Uterus (tissue), 4 donors: ENCODE results near the gene MEST. TPM values are rescaled to one million over a fixed set of nuclear protein-coding genes. Genes with fewer than 3 reads are reported as not detected.
"Not testable (repeated sequence)": the region's sequence is repeated elsewhere in the genome, so short reads cannot be mapped to it uniquely, and the experiment has no call there.

Experiments used
- DNase-seq, 2 donors: peaks; one replicate each; pipeline ENCODE4 v3.0.0-alpha.2; 2019 to 2020
- H3K27ac ChIP-seq, 2 donors: fragments of 200-600 bp; sonication (generic); 1 replicate in 1 of 2; 2 replicates in 1 of 2; pipeline ENCODE4 v1.5.1; 2016 to 2018
- H3K27me3 ChIP-seq, 2 donors: fragments of 200-600 bp; sonication (generic); one replicate each; pipeline ENCODE4 v1.5.1; 2018 to 2019; ENCODE audit warnings: control low read depth in 1 of 2
- H3K36me3 ChIP-seq, 2 donors: fragments of 200-600 bp; sonication (generic); one replicate each; pipeline ENCODE4 v1.5.1; 2019; ENCODE audit warnings: control low read depth in 1 of 2
- H3K4me1 ChIP-seq, 2 donors: fragments of 200-600 bp; sonication (generic); one replicate each; pipeline ENCODE4 v1.5.1; 2018 to 2019; ENCODE audit warnings: control low read depth in 1 of 2
- H3K4me3 ChIP-seq, 2 donors: fragments of 200-600 bp; sonication (generic); 1 replicate in 1 of 2; 2 replicates in 1 of 2; pipeline ENCODE4 v1.5.1; 2018 to 2019; ENCODE audit warnings: mild to moderate bottlenecking in 1 of 2
- H3K9me3 ChIP-seq, 2 donors: fragments of 200-600 bp; sonication (generic); one replicate each; pipeline ENCODE4 v1.5.1; 2019; ENCODE audit warnings: control low read depth in 1 of 2
- CTCF ChIP-seq, 4 experiments: fragments of 200-600 bp in 2 of 4; fragments of 450-650 bp in 2 of 4; sonication (generic) in 2 of 4; IDR thresholded peaks; one replicate each; pipeline ENCODE4 v1.5.1; 2016 to 2019; ENCODE audit warnings: antibody characterized with exemption in 4 of 4, mild to moderate bottlenecking in 2 of 4, moderate library complexity in 1 of 4
- POLR2A ChIP-seq, 2 donors: fragments of 450-650 bp; IDR thresholded peaks; one replicate each; pipeline ENCODE4 v1.6.1; 2016; ENCODE audit warnings: antibody characterized with exemption in 2 of 2, mild to moderate bottlenecking in 1 of 2, moderate library complexity in 1 of 2
- intact Hi-C: fragments of 100-400 bp; cut with DNase I; formaldehyde crosslinking; loops from one replicate; pipeline ENCODE4 v1.15.1; 2023; ENCODE audit warnings: low total_unique reads
- total RNA-seq, 4 donors: library from RNA; depleted of rRNA in 3 of 4; stranded (reverse); fragments of >200 nt in 3 of 4; gene quantifications; one replicate each; pipeline versions ENCODE4 v1.1.0 to v1.2.4, GENCODE V29; 2014 to 2023
- donor health status: DM: yes; HTN: yes; CAD: no.

MEST gene
- total RNA-seq, 4 donors from 2014 or later = 7.7 to 462 (median 23.7) TPM

GRCh38 chr7:130506358-130506757 is 14.5 kb downstream of the MEST start:
- Histone ChIP-seq H3K4me1 (no peaks in the 10 kb centered on the region), H3K9me3 (no peaks in the 10 kb centered on the region), H3K27ac (no peak overlapping the region), H3K27me3 (no peaks in the 10 kb centered on the region), H3K4me3 (no peak overlapping the region), H3K36me3 (no peaks in the 10 kb centered on the region)
- DNase-seq = no peak
- intact Hi-C loops = no loop called here
- no peak for TF ChIP-seq CTCF (IDR thresholded peaks at IDR 0.05)
- no peak for TF ChIP-seq POLR2A (IDR thresholded peaks at IDR 0.05)

GRCh38 chr7:130512038-130512437 is 20.2 kb downstream of the MEST start:
- H3K27me3 ChIP-seq, H3K4me1 ChIP-seq, H3K36me3 ChIP-seq, H3K4me3 ChIP-seq, H3K27ac ChIP-seq, H3K9me3 ChIP-seq, intact Hi-C loops, DNase-seq: not testable (repeated sequence)

GRCh38 chr7:130513447-130513846 is 21.6 kb downstream of the MEST start:
- Histone ChIP-seq H3K36me3 (no peaks in the 10 kb centered on the region), H3K9me3 (no peaks in the 10 kb centered on the region), H3K27me3 (no peaks in the 10 kb centered on the region), H3K4me1 (no peaks in the 10 kb centered on the region), H3K27ac (no peak overlapping the region), H3K4me3 (no peak overlapping the region)
- DNase-seq = no peak
- TF ChIP-seq CTCF (IDR thresholded peaks at IDR 0.05) (no peak), POLR2A (IDR thresholded peaks at IDR 0.05) (no peak)
- intact Hi-C loops = no loop called here

- Histone ChIP-seq H3K27me3 (no peaks in the 10 kb centered on the region), H3K9me3 (no peaks in the 10 kb centered on the region), H3K27ac (no peak overlapping the region), H3K4me1 (no peaks in the 10 kb centered on the region), H3K4me3 (no peak overlapping the region), H3K36me3 (no peaks in the 10 kb centered on the region)
- intact Hi-C loops = no loop called here
- TF ChIP-seq CTCF (IDR thresholded peaks at IDR 0.05) = no peak
- no peak for TF ChIP-seq POLR2A (IDR thresholded peaks at IDR 0.05)
- no peak for DNase-seq
These were observed 23.6 kb downstream of the MEST start for GRCh38 chr7:130515315-130516040.

- no peak overlapping the region for H3K4me3 ChIP-seq
- no peak for DNase-seq
- no peaks in the 10 kb centered on the region for H3K36me3 ChIP-seq
- H3K4me1 ChIP-seq = no peaks in the 10 kb centered on the region
- no peak for TF ChIP-seq CTCF (IDR thresholded peaks at IDR 0.05)
- TF ChIP-seq POLR2A (IDR thresholded peaks at IDR 0.05) = no peak
- intact Hi-C loops = no loop called here
- no peaks in the 10 kb centered on the region for H3K9me3 ChIP-seq
- H3K27ac ChIP-seq = no peak overlapping the region
- no peaks in the 10 kb centered on the region for H3K27me3 ChIP-seq
These were observed 29.5 kb downstream of the MEST start for GRCh38 chr7:130521258-130521951.

GRCh38 chr7:130523519-130524125 is 31.7 kb downstream of the MEST start:
- H3K9me3 ChIP-seq, H3K4me3 ChIP-seq, DNase-seq, H3K27ac ChIP-seq, H3K36me3 ChIP-seq, H3K27me3 ChIP-seq, H3K4me1 ChIP-seq, intact Hi-C loops: not testable (repeated sequence)
